ENCODE measurements around the gene DDR2. TPM values are rescaled to one million over a fixed set of nuclear protein-coding genes. Genes with fewer than 3 reads are reported as not detected.

DDR2 gene
- total RNA-seq, 2 experiments from 2014 or later = 0.22 to 0.42 TPM

- H3K27ac ChIP-seq (ENCODE audit: low read depth in 1 of 2, low read length in 2 of 2) = no peak overlapping the region
- intact Hi-C loops (cut with DNase I, micrococcal nuclease) = loop anchor here in 1 of 2 experiments (5.0 kb wide), 1 partner anchor 572 kb away; no protein-coding TSS in a partner anchor
These were observed 2.6 kb upstream of the DDR2 start for GRCh38 chr1:162629651-162630050.

DNA sequence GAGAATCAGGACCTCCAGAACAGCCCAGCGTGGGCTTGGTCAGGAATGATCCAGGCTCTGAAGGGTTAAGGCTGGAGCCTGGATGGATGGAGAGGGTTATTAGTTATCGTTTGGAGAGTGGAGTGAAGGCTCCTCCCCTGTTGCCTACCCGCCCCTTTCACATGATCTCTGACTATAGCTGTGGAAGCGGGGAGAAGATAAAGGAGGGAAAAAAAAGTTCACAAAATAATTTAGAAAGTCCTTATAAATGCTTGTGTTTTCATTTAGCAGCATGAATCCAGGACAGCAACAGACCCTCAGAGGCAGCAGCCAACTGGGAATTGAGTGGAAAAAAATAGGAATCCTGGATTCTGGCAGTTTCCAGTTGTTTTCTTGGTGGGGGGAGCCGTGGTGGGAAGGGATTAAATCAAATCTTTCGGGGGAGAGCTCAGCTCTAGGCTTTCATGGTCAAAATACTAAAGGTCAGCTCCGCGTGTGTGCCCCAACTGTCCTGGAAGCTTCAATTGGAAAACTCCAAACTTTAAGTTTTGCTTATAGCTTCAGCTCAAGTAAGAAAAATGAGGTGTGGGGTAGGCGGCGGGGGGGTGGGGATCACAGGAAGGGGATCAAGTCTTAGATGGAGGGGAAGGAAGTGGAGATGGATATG is 595 bp upstream of the DDR2 start:
- ChIA-PET POLR2A (no interaction called here), CTCF (no interaction called here)
- Mint-ChIP-seq H3K9me3 (no peaks in the 10 kb centered on the region), H3K4me1 (ENCODE audit: low read depth) (no peaks in the 10 kb centered on the region), H3K4me3 (no peak overlapping the region), H3K27me3 (peaks cover 11% of the 10 kb centered on the region), H3K27ac (no peak overlapping the region), H3K36me3 (ENCODE audit: low read depth) (no peaks in the 10 kb centered on the region)
- H3K9me3 ChIP-seq (ENCODE audit: control insufficient read depth in 1 of 2, insufficient read depth in 1 of 2, low read length in 2 of 2) = no peaks in the 10 kb centered on the region
- no peak for TF ChIP-seq CTCF (IDR thresholded peaks at IDR 0.05)
- no peak for DNase-seq
- H3K27ac ChIP-seq (ENCODE audit: low read depth in 1 of 2, low read length in 2 of 2) = no peak overlapping the region
- no peak overlapping the region for H3K4me3 ChIP-seq (ENCODE audit: low read length)
- H3K36me3 ChIP-seq (ENCODE audit: insufficient read depth, low read length) = no peaks in the 10 kb centered on the region
- ATAC-seq (ENCODE audit: poor library complexity) = no peak
- H3K4me1 ChIP-seq (ENCODE audit: insufficient read depth, low read length) = no peaks in the 10 kb centered on the region
- H3K27me3 ChIP-seq (ENCODE audit: control insufficient read depth in 1 of 2, insufficient read depth in 2 of 2, low read length in 2 of 2) = no peaks in the 10 kb centered on the region
- intact Hi-C loops (cut with DNase I, micrococcal nuclease) = no loop called here

More at GRCh38 chr1:162629651-162630050, 2.6 kb upstream of the DDR2 start:
- POLR2A ChIA-PET = no interaction called here
- Mint-ChIP-seq H3K27me3 (peaks cover 16% of the 10 kb centered on the region), H3K4me3 (no peak overlapping the region), H3K4me1 (ENCODE audit: low read depth) (no peaks in the 10 kb centered on the region), H3K27ac (no peak overlapping the region), H3K9me3 (no peaks in the 10 kb centered on the region), H3K36me3 (ENCODE audit: low read depth) (no peaks in the 10 kb centered on the region)
- Histone ChIP-seq H3K9me3 (ENCODE audit: control insufficient read depth in 1 of 2, insufficient read depth in 1 of 2, low read length in 2 of 2) (no peaks in the 10 kb centered on the region), H3K4me3 (ENCODE audit: low read length) (no peak overlapping the region), H3K4me1 (ENCODE audit: insufficient read depth, low read length) (no peaks in the 10 kb centered on the region), H3K27me3 (ENCODE audit: control insufficient read depth in 1 of 2, insufficient read depth in 2 of 2, low read length in 2 of 2) (no peaks in the 10 kb centered on the region), H3K36me3 (ENCODE audit: insufficient read depth, low read length) (no peaks in the 10 kb centered on the region)
- CTCF ChIA-PET = no interaction called here
- DNase-seq (no peak), ATAC-seq (ENCODE audit: poor library complexity) (no peak)
- no peak for TF ChIP-seq CTCF (IDR thresholded peaks at IDR 0.05)

GRCh38 chr1:162632698-162633080 is 425 bp downstream of the DDR2 start:
- Mint-ChIP-seq H3K36me3 (ENCODE audit: low read depth) (no peaks in the 10 kb centered on the region), H3K9me3 (no peaks in the 10 kb centered on the region), H3K4me3 (no peak overlapping the region), H3K27ac (no peak overlapping the region), H3K27me3 (peaks cover 3% of the 10 kb centered on the region), H3K4me1 (ENCODE audit: low read depth) (no peaks in the 10 kb centered on the region)
- Histone ChIP-seq H3K27ac (ENCODE audit: low read depth in 1 of 2, low read length in 2 of 2) (no peak overlapping the region), H3K27me3 (ENCODE audit: control insufficient read depth in 1 of 2, insufficient read depth in 2 of 2, low read length in 2 of 2) (no peaks in the 10 kb centered on the region), H3K4me1 (ENCODE audit: insufficient read depth, low read length) (no peaks in the 10 kb centered on the region), H3K4me3 (ENCODE audit: low read length) (no peak overlapping the region), H3K9me3 (ENCODE audit: control insufficient read depth in 1 of 2, insufficient read depth in 1 of 2, low read length in 2 of 2) (no peaks in the 10 kb centered on the region), H3K36me3 (ENCODE audit: insufficient read depth, low read length) (no peaks in the 10 kb centered on the region)
- CTCF ChIA-PET = no interaction called here
- POLR2A ChIA-PET = no interaction called here
- no peak for TF ChIP-seq CTCF (IDR thresholded peaks at IDR 0.05)
- intact Hi-C loops (cut with DNase I, micrococcal nuclease) = no loop called here
- DNase-seq (no peak), ATAC-seq (ENCODE audit: poor library complexity) (no peak)

Data from CD4-positive, alpha-beta T cell (primary cell).